ENCODE data around the gene CCDC28A. TPM values are rescaled to one million over a fixed set of nuclear protein-coding genes. Genes with fewer than 3 reads are reported as not detected.

The CCDC28A gene
- total RNA-seq, 3 donors from 2014 or later = 21.1 to 35.7 (median 23.3) TPM

GRCh38 chr6:138778331-138778730 is 4.8 kb downstream of the CCDC28A start:
- DNase-seq (ENCODE audit: low spot score in 2 of 2) = no peak
- Histone ChIP-seq H3K4me1 (peaks cover 0 to 4% of the 10 kb centered on the region in 2 donors), H3K27ac (no peak overlapping the region), H3K4me3 (no peak overlapping the region), H3K27me3 (no peaks in the 10 kb centered on the region), H3K36me3 (peaks cover 5% of the 10 kb centered on the region), H3K9me3 (no peaks in the 10 kb centered on the region)
- no peak for TF ChIP-seq POLR2AphosphoS5 (IDR thresholded peaks at IDR 0.05)
- intact Hi-C loops (cut with DNase I; ENCODE audit: low total_unique reads) = no loop called here

GRCh38 chr6:138782243-138782642 is 8.7 kb downstream of the CCDC28A start:
- TF ChIP-seq CTCF (IDR thresholded peaks at IDR 0.05) (no peak), POLR2AphosphoS5 (IDR thresholded peaks at IDR 0.05) (no peak), POLR2A (IDR thresholded peaks at IDR 0.05) (no peak)
- Histone ChIP-seq H3K36me3 (peaks cover 1% of the 10 kb centered on the region), H3K9me3 (no peaks in the 10 kb centered on the region), H3K27me3 (no peaks in the 10 kb centered on the region), H3K27ac (no peak overlapping the region), H3K4me1 (no peaks in the 10 kb centered on the region), H3K4me3 (no peak overlapping the region)
- intact Hi-C loops (cut with DNase I; ENCODE audit: low total_unique reads) = no loop called here
- DNase-seq (ENCODE audit: low spot score in 2 of 2) = no peak

- Histone ChIP-seq H3K9me3 (no peaks in the 10 kb centered on the region), H3K27ac (no peak overlapping the region), H3K4me1 (no peaks in the 10 kb centered on the region), H3K36me3 (no peaks in the 10 kb centered on the region), H3K27me3 (no peaks in the 10 kb centered on the region), H3K4me3 (no peak overlapping the region)
- no peak for DNase-seq (ENCODE audit: low spot score in 2 of 2)
- intact Hi-C loops (cut with DNase I; ENCODE audit: low total_unique reads) = no loop called here
- TF ChIP-seq CTCF (IDR thresholded peaks at IDR 0.05) = no peak
- TF ChIP-seq POLR2AphosphoS5 (IDR thresholded peaks at IDR 0.05) = no peak
- TF ChIP-seq POLR2A (IDR thresholded peaks at IDR 0.05) = no peak
Measured at GRCh38 chr6:138785079-138785478, 11.5 kb downstream of the CCDC28A start.

GRCh38 chr6:138785980-138786379 is 12.4 kb downstream of the CCDC28A start:
- H3K36me3 ChIP-seq = no peaks in the 10 kb centered on the region

GRCh38 chr6:138787138-138787537 is 13.6 kb downstream of the CCDC28A start:
- intact Hi-C loops (cut with DNase I; ENCODE audit: low total_unique reads) = no loop called here
- Histone ChIP-seq H3K4me1 (no peaks in the 10 kb centered on the region), H3K9me3 (no peaks in the 10 kb centered on the region), H3K27me3 (no peaks in the 10 kb centered on the region), H3K36me3 (no peaks in the 10 kb centered on the region), H3K27ac (no peak overlapping the region), H3K4me3 (no peak overlapping the region)
- DNase-seq (ENCODE audit: low spot score in 2 of 2) = no peak
- TF ChIP-seq POLR2A (IDR thresholded peaks at IDR 0.05) (no peak), POLR2AphosphoS5 (IDR thresholded peaks at IDR 0.05) (no peak), CTCF (IDR thresholded peaks at IDR 0.05) (no peak)

More at GRCh38 chr6:138785980-138786379, 12.4 kb downstream of the CCDC28A start:
- Histone ChIP-seq H3K9me3 (no peaks in the 10 kb centered on the region), H3K27me3 (no peaks in the 10 kb centered on the region), H3K27ac (no peak overlapping the region), H3K4me3 (no peak overlapping the region), H3K4me1 (no peaks in the 10 kb centered on the region)
- no peak for DNase-seq (ENCODE audit: low spot score in 2 of 2)
- intact Hi-C loops (cut with DNase I; ENCODE audit: low total_unique reads) = no loop called here
- no peak for TF ChIP-seq POLR2A (IDR thresholded peaks at IDR 0.05)
- TF ChIP-seq CTCF (IDR thresholded peaks at IDR 0.05) = no peak
- no peak for TF ChIP-seq POLR2AphosphoS5 (IDR thresholded peaks at IDR 0.05)
